GM12865 (cell line): ENCODE measurements around the gene PIAS3.

Experiments used
- DNase-seq: peaks from one replicate; pipeline ENCODE4 v3.0.0; 2010; ENCODE audit warnings: low read depth
- H3K4me3 ChIP-seq: 2 replicates; pipeline ENCODE4 v1.5.1; 2011; ENCODE audit warnings: mild to moderate bottlenecking, low read depth, low read length, control low read depth
- CTCF ChIP-seq: IDR thresholded peaks from 2 replicates; pipeline ENCODE4 v1.5.1; 2011; ENCODE audit warnings: low read length, control low read depth, low read depth, inconsistent platforms; ENCODE audit not compliant: insufficient read depth; ENCODE audit errors: missing control alignments

PIAS3 gene

GRCh38 chr1:145877923-145878486, 19.1 kb upstream of the PIAS3 start:
- no peak for DNase-seq
- H3K4me3 ChIP-seq: no peak overlapping the region
- no peak for TF ChIP-seq CTCF

- no peak overlapping the region for H3K4me3 ChIP-seq
- DNase-seq: no peak
These were observed 15.8 kb upstream of the PIAS3 start for GRCh38 chr1:145874646-145875045.

GRCh38 chr1:145871994-145872924, 13.4 kb upstream of the PIAS3 start:
- H3K4me3 ChIP-seq: peak overlapping the region; percentile 28
- no peak for TF ChIP-seq CTCF
- peak; percentile 25 for DNase-seq

More at GRCh38 chr1:145874646-145875045, 15.8 kb upstream of the PIAS3 start:
- no peak for TF ChIP-seq CTCF

- no peak for DNase-seq
- TF ChIP-seq CTCF: no peak
- no peak overlapping the region for H3K4me3 ChIP-seq
These were observed 9.4 kb upstream of the PIAS3 start for GRCh38 chr1:145868232-145868631.

- no peak for DNase-seq
- no peak overlapping the region for H3K4me3 ChIP-seq
- no peak for TF ChIP-seq CTCF
These were observed 4.6 kb upstream of the PIAS3 start for GRCh38 chr1:145863282-145864018.

- peak; percentile 85 for DNase-seq
- peak overlapping the region; percentile 62 for H3K4me3 ChIP-seq
- no peak for TF ChIP-seq CTCF
These were observed 676 bp upstream of the PIAS3 start for GRCh38 chr1:145859491-145860023.
